Panc1 (cell line): ENCODE results near the gene IER3IP1. TPM values are rescaled to one million over a fixed set of nuclear protein-coding genes. Genes with fewer than 3 reads are reported as not detected.
"Not testable (repeated sequence)": the region's sequence is repeated elsewhere in the genome, so short reads cannot be mapped to it uniquely, and the experiment has no call there.

Source experiments
- ATAC-seq: fragments of 200-7000 bp; cut with Tn5 transposase; 2 replicates; pipeline ENCODE4 v1.9.1; 2020; ENCODE audit warnings: mild to moderate bottlenecking, moderate library complexity
- BruUV-seq: library from RNA; stranded (reverse); fragments of 400-500 nt; replicated peaks from 2 replicates; lab custom pipeline; 2021; lab: Mats Ljungman, UMichigan
- CTCF ChIA-PET: fragments of 300-600 bp; sonication (Branson Sonifier 250); formaldehyde crosslinking; loops from one replicate; lab custom pipeline; 2022; ENCODE audit warnings: antibody characterized with exemption; lab: Charles Lee
- POLR2A ChIA-PET: fragments of 300-600 bp; sonication (Branson Sonifier 250); formaldehyde crosslinking; loops from one replicate; lab custom pipeline; 2022; ENCODE audit warnings: antibody characterized with exemption; lab: Charles Lee
- DNase-seq: peaks from one replicate; pipeline ENCODE4 v3.0.0-alpha.2; 2010; ENCODE audit warnings: low read depth, low spot score
- H3K27ac ChIP-seq: 2 replicates; pipeline ENCODE4 v1.5.1; 2011; ENCODE audit warnings: mild to moderate bottlenecking, low read length, inconsistent platforms
- H3K27me3 ChIP-seq: fragments of 200-500 bp; sonication (Bioruptor generic); 2 replicates; pipeline ENCODE4 v1.6.0; 2014; ENCODE audit warnings: low read length, inconsistent platforms; ENCODE audit not compliant: control insufficient read depth, insufficient read depth
- H3K36me3 ChIP-seq: fragments of 200-500 bp; sonication (Bioruptor generic); 2 replicates; pipeline ENCODE4 v1.5.1; 2014; ENCODE audit warnings: inconsistent platforms, mild to moderate bottlenecking, low read length, moderate library complexity; ENCODE audit not compliant: control insufficient read depth, insufficient read depth
- H3K4me1 ChIP-seq: 2 replicates; pipeline ENCODE4 v1.5.1; 2011; ENCODE audit warnings: inconsistent platforms, mild to moderate bottlenecking, low read length, moderate library complexity; ENCODE audit not compliant: control insufficient read depth, insufficient read depth
- H3K4me3 ChIP-seq, 2 experiments: 2 replicates each; pipeline ENCODE4 v1.5.1; 2011 to 2012; ENCODE audit warnings: low read depth in 2 of 2, low read length in 2 of 2, mild to moderate bottlenecking in 2 of 2, inconsistent platforms in 1 of 2, moderate library complexity in 1 of 2
- H3K9me3 ChIP-seq: fragments of 200-500 bp; sonication (Bioruptor generic); 2 replicates; pipeline ENCODE4 v1.5.1; 2014; ENCODE audit warnings: low read depth, mild to moderate bottlenecking, inconsistent platforms, low read length, moderate library complexity; ENCODE audit not compliant: control insufficient read depth, insufficient read depth
- POLR2AphosphoS5 ChIP-seq: IDR thresholded peaks from 2 replicates; pipeline ENCODE4 v1.6.1; 2012; ENCODE audit warnings: mild to moderate bottlenecking, low read depth, low read length, moderate library complexity
- SIN3A ChIP-seq: IDR thresholded peaks from 2 replicates; pipeline ENCODE4 v1.6.1; 2012; ENCODE audit warnings: low read depth, mild to moderate bottlenecking, low read length, moderate library complexity, borderline replicate concordance; ENCODE audit not compliant: insufficient read depth
- TCF7L2 ChIP-seq: IDR thresholded peaks from 2 replicates; pipeline ENCODE4 v1.6.1; 2011; ENCODE audit warnings: mild to moderate bottlenecking, low read depth, low read length, inconsistent platforms
- in situ Hi-C: cut with HindIII; loops from 2 replicates; pipeline ENCODE4 v1.10.0; 2016; ENCODE audit warnings: low sequenced_read_pairs, low pct_unique_long_range_greater_than_20kb
- intact Hi-C: fragments of 100-400 bp; cut with micrococcal nuclease; formaldehyde crosslinking; loops from one replicate; pipeline ENCODE4 v1.10.0; 2022; ENCODE audit not compliant: unreplicated experiment
- total RNA-seq: library from RNA; stranded (reverse); gene quantifications from one replicate; pipeline ENCODE4 v1.2.1, GENCODE V29; 2021; ENCODE audit not compliant: unreplicated experiment
- TF ChIP-seq, protein P1 (sequence below), 2 experiments: IDR thresholded peaks; 2 replicates each; pipeline ENCODE4 v1.6.1; 2011 to 2012; ENCODE audit warnings: low read depth in 2 of 2, control low read depth in 1 of 2, low read length in 1 of 2, mild to moderate bottlenecking in 1 of 2, moderate library complexity in 1 of 2; ENCODE audit not compliant: insufficient read depth in 1 of 2
- TF ChIP-seq, protein P2 (sequence below): fragments of 450-650 bp; IDR thresholded peaks from 2 replicates; pipeline ENCODE4 v1.5.1; 2017; ENCODE audit warnings: mild to moderate bottlenecking

Gene IER3IP1
- total RNA-seq, 1 experiment from 2014 or later, result 8.5 TPM

DNA sequence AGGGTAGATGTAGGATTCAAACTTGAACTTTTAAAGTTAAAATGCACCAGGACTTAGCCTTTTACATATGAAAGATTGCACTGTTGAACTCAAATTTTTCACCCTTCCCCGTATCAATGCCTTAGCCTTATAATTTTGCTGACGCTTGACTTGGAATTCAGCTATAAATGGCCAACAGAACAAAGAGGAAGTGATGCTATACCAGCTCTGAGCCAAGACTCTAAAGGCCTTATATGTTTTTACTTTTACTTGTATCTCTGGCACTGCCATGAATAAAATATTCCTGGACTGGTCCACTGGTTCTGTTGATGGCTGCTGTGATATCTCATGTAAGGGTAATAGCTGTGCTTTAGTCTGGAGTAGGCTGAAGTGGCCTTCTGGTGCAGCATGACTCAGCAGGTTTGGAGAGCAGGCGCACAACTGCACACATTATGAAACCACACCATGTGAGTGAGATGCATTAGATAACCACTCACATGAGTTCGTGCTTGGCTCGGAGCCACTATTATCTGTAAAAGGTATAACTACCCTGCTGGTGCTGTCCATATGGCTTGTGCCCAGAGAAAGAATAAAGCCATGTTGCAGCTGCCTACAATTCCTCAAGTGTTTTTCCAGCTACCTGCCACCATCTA, 8.4 kb upstream of the IER3IP1 start:
- DNase-seq, result no peak
- no peak overlapping the region for H3K27ac ChIP-seq

DNA sequence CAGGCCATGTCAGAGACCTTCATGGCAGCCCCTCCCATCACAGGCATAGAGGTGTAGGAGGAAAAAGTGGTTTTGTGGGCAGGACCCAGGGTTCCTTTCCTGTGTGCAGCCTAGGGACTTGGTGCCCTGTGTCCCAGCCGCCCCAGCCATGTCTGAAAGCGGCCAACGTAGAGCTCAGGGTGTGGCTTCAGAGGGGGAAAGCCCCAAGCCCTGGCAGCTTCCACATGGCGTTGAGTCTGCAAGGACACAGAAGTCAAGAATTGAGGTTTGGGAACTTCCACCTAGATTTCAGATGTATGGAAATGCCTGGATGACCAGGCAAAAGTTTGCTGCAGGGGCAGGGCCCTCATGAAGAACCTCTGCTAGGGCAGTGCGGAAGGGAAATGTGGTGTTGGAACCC, 6.0 kb upstream of the IER3IP1 start:
- BruUV-seq, H3K36me3 ChIP-seq, POLR2A ChIA-PET: not testable (repeated sequence)

More for the DNA sequence above, 8.4 kb upstream of the IER3IP1 start:
- POLR2A ChIA-PET, result no interaction called here
- in situ Hi-C loops (no loop called here), intact Hi-C loops (no loop called here)
- H3K27me3 ChIP-seq, result peaks cover 2% of the 10 kb centered on the region; the same call in 1 of the 2 replicates
- BruUV-seq, result no TSS peak
- H3K9me3 ChIP-seq, result no peaks in the 10 kb centered on the region
- no peaks in the 10 kb centered on the region for H3K4me1 ChIP-seq
- CTCF ChIA-PET, result no interaction called here
- TF ChIP-seq SIN3A (no peak), POLR2AphosphoS5 (no peak), TCF7L2 (no peak)
- TF ChIP-seq, protein P1, sequence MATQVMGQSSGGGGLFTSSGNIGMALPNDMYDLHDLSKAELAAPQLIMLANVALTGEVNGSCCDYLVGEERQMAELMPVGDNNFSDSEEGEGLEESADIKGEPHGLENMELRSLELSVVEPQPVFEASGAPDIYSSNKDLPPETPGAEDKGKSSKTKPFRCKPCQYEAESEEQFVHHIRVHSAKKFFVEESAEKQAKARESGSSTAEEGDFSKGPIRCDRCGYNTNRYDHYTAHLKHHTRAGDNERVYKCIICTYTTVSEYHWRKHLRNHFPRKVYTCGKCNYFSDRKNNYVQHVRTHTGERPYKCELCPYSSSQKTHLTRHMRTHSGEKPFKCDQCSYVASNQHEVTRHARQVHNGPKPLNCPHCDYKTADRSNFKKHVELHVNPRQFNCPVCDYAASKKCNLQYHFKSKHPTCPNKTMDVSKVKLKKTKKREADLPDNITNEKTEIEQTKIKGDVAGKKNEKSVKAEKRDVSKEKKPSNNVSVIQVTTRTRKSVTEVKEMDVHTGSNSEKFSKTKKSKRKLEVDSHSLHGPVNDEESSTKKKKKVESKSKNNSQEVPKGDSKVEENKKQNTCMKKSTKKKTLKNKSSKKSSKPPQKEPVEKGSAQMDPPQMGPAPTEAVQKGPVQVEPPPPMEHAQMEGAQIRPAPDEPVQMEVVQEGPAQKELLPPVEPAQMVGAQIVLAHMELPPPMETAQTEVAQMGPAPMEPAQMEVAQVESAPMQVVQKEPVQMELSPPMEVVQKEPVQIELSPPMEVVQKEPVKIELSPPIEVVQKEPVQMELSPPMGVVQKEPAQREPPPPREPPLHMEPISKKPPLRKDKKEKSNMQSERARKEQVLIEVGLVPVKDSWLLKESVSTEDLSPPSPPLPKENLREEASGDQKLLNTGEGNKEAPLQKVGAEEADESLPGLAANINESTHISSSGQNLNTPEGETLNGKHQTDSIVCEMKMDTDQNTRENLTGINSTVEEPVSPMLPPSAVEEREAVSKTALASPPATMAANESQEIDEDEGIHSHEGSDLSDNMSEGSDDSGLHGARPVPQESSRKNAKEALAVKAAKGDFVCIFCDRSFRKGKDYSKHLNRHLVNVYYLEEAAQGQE (IDR thresholded peaks at IDR 0.05; ENCODE audit: insufficient read depth in 1 of 2, low read depth in 2 of 2, low read length in 1 of 2), result no peak
- TF ChIP-seq, protein P2, sequence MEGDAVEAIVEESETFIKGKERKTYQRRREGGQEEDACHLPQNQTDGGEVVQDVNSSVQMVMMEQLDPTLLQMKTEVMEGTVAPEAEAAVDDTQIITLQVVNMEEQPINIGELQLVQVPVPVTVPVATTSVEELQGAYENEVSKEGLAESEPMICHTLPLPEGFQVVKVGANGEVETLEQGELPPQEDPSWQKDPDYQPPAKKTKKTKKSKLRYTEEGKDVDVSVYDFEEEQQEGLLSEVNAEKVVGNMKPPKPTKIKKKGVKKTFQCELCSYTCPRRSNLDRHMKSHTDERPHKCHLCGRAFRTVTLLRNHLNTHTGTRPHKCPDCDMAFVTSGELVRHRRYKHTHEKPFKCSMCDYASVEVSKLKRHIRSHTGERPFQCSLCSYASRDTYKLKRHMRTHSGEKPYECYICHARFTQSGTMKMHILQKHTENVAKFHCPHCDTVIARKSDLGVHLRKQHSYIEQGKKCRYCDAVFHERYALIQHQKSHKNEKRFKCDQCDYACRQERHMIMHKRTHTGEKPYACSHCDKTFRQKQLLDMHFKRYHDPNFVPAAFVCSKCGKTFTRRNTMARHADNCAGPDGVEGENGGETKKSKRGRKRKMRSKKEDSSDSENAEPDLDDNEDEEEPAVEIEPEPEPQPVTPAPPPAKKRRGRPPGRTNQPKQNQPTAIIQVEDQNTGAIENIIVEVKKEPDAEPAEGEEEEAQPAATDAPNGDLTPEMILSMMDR, result no peak
- ATAC-seq, result no peak
- H3K4me3 ChIP-seq, result no peak overlapping the region
- H3K36me3 ChIP-seq, result no peaks in the 10 kb centered on the region

DNA sequence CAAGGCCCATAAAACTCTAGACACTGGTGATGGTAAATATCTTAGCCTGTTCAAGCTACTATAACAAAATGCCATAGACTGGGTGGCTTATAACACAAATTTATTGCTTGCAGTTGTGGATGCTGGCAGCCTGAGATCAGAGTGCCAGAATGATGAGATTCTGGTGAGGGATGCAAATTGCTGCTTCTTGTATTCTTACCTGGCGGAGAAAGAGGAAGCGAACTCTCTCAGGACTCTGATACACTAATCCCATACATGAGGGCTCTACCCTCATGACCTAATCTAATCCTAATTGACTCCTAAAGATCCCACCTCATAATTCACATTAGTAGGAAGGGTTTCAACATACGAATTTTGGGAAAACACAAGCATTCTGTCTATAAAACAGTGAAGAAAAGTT, 4.6 kb upstream of the IER3IP1 start:
- ATAC-seq (no peak), DNase-seq (no peak)
- intact Hi-C loops, result no loop called here
- H3K36me3 ChIP-seq, result no peaks in the 10 kb centered on the region; the same call in 1 of the 2 replicates
- no peaks in the 10 kb centered on the region for H3K9me3 ChIP-seq
- POLR2A ChIA-PET, result no interaction called here
- no peaks in the 10 kb centered on the region for H3K27me3 ChIP-seq
- TF ChIP-seq SIN3A, result no peak
- no peak for TF ChIP-seq POLR2AphosphoS5
- TF ChIP-seq, protein P1 (IDR thresholded peaks at IDR 0.05; ENCODE audit: insufficient read depth in 1 of 2, low read depth in 2 of 2, low read length in 1 of 2), result no peak
- TF ChIP-seq TCF7L2, result no peak
- TF ChIP-seq, protein P2, result no peak
- no peak overlapping the region for H3K4me3 ChIP-seq
- in situ Hi-C loops, result no loop called here
- no peaks in the 10 kb centered on the region for H3K4me1 ChIP-seq
- no TSS peak for BruUV-seq
- CTCF ChIA-PET, result no interaction called here
- H3K27ac ChIP-seq, result no peak overlapping the region

More for the DNA sequence above, 6.0 kb upstream of the IER3IP1 start:
- H3K27ac ChIP-seq, CTCF ChIA-PET, in situ Hi-C loops, intact Hi-C loops, H3K27me3 ChIP-seq, DNase-seq, ATAC-seq, H3K4me3 ChIP-seq, H3K4me1 ChIP-seq, H3K9me3 ChIP-seq: not testable (repeated sequence)
